CD4-positive, alpha-beta T cell treated with Interferon gamma for 1 hour (primary cell): ENCODE data around the gene NAA38.
"Not testable (repeated sequence)": the region's sequence is repeated elsewhere in the genome, so short reads cannot be mapped to it uniquely, and the experiment has no call there.

Experiments used
- DNase-seq: peaks from one replicate; pipeline ENCODE4 v3.0.0-alpha.2; 2020

Gene NAA38

DNA sequence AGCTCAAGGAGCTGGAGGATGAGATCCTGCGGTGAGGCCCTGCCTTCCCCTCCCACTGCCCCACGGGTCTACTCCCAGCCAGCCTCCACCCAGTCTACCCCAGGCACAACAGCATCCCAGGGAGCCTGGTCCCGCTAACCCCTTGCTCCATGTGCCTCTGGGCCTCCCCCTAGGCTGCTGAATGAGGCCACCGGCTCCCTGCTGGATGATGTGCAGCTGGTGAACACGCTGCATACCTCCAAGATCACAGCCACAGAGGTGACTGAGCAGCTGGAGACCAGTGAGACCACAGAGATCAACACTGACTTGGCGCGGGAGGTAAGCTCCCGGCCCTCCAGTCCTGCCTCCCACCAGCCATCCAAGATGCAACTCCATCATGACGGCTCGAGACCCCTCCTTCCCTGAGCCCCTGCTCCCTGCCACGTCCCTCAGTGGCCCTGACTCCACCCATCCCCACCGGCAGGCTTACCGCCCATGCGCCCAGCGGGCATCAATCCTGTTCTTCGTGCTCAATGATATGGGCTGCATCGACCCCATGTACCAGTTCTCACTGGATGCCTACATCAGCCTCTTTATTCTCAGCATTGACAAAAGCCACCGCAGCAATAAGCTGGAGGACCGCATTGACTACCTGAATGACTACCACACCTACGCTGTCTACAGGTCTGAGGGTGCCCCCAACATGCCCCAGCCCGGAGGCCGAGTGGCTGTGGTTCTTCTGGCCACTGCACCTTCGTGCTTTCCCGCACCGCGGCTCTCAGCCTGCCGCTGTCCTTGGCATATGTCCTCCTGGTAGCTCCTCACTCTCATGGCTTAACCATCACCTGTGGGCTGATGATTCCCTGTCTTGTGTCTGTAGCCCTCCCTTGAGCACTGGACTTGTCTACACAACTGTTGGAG lies 38.4 kb downstream of the NAA38 start:
- DNase-seq, result no peak

DNA sequence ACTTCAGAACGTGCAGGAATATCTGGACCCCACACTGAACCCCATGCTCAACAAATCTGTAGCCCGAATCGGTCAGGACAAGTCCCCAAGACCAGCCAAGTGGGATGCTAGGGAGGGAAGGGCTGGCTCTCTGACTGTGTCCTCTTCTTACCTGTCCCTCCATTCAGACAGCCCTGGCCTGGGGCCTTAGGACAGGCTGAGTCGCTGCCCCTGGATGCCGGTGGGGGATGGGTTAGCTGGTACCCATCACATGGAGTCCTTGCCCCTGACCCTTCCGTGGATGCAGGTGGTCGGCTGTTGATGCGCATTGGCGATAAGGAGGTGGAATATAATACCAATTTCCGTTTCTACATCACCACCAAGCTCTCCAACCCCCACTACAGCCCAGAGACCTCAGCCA lies 39.3 kb downstream of the NAA38 start:
- no peak for DNase-seq

DNA sequence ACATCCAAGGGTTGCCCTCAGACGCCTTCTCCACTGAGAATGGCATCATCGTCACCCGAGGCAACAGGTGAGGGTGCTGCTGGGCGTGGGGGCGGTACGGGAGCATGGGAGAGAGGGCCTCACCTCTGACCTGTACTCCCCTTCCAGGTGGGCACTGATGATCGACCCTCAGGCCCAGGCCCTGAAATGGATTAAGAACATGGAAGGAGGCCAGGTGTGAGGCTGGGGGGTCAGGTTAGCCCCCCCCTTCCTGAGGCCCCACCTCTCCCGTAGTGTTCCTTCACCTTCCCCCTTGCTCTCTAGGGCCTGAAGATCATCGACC lies 39.8 kb downstream of the NAA38 start:
- DNase-seq, result no peak

DNA sequence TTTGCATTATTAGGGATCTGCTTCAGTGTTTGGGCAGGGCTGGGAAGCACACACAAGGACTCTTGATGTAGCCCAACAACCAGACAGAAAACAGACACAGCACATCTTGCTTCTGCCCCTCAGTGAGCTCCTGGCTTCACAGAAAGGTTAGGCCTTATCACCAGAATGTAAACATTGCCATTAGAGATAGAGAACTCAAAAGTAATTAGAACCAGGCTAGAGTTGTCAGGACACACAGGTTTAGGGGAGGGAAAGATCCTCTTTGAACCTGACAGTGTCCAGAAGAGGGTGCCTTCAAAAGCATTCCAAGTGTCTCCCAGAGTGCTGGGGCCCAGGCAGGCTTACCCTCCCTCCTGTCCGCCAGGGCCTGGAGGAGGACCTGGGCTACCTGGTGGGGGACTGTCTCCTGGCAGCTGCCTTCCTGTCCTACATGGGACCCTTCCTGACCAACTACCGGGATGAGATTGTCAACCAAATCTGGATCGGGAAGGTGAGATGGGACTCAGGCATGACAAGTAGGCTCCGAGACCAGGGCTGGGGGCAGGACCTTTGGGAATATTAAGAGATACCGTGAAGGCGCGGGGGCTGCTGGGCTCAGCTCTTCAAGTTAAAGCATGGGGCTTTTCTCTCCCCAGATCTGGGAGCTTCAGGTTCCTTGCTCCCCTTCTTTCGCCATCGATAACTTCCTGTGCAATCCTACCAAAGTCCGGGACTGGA lies 40.3 kb downstream of the NAA38 start:
- DNase-seq, result no peak

DNA sequence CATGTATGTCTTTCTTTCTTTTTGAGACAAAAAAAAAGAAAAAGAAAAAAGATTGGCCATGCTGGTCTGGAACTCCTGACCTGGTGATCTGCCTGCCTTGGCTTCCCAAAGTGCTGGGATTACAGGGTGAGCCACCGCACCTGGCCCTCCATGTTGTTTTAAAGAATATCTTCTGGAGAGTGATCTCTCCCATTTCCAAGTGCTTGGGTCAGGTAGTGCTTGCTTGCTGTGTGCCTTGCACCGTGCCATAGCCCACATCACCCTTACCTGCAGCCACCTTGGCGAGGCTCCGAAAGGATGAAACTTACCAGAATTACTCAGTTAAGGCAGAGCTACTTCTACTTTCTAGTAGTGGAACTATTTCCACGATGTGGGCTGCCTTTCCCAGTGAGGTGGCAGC lies 42.4 kb downstream of the NAA38 start:
- DNase-seq, result no peak

DNA sequence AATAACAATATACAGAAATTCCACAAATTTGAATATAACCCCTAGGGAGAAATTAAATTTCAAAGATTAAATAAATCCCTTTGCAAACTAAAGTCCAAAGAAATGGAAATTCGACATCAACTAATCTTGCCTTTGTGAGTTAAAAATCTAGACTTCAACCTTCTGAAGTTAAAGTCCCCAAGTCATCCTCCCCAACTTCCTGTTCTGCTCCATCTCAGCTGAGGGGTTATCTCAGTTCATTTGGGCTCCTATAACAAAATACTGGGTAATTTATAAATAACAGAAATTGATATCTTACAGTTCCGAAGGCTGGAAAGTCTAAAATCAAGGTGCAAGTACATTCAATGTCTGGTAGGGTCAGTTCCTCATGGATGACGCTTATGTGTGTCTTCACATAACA lies 46.1 kb downstream of the NAA38 start:
- no peak for DNase-seq

DNA sequence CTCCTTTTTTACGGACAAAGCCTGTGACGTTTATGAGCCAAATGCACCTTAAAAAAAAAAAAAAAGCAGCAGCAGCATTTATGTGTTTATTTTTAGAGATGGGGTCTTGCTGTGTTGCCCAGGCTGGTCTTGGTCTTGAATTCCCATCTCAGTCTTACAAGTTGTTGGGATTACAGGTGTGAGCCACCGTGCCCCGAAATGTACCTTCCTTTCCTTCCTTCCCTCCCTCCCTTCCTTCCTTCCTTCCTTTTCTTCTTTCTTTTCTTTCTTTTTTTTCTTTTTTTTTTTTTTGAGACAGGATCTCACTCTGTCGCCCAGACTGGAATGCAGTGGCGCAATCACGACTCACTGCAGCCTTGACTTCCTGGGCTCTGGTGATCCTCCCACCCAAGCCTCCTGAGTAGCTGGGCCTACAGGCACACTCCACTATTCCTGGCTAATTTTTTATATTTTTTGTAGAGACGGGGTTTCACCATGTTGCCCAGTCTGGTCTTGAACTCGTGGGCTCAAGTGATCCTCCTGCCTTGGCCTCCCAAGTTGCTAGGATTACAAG lies 47.5 kb downstream of the NAA38 start:
- DNase-seq, result not testable (repeated sequence)

DNA sequence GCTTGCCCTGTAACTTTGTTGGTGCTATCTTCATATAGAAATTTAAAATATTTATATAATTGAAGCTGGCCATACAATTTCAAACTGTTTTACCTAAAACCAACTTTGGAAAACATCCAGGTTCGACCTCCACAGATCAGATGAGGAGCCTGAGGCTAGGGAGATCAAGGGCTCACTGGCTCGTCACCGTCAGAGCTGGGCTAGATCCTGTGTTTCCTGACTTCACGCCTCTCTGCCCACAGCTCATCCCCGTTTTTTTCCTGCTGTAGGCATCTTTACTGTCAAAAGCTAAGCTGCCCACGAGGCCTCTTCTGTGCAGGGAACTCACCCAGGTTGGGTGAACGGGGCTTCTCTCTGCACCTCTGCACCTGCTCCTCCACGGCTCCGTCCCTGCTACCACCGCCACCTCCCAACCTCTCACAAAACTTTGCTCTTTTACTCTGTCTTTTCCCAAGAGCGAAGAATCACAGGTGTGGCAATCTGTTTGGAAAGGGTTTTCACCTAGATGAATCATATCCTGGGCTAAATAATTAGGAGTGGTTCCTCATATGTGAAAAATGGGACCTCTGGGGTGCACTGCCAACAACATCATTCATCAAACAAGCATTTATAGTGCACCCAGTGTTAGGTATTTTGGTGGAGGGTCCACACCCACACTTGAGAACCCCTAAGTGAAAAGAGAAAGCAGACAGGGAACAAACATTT lies 48.1 kb downstream of the NAA38 start:
- DNase-seq, result no peak

DNA sequence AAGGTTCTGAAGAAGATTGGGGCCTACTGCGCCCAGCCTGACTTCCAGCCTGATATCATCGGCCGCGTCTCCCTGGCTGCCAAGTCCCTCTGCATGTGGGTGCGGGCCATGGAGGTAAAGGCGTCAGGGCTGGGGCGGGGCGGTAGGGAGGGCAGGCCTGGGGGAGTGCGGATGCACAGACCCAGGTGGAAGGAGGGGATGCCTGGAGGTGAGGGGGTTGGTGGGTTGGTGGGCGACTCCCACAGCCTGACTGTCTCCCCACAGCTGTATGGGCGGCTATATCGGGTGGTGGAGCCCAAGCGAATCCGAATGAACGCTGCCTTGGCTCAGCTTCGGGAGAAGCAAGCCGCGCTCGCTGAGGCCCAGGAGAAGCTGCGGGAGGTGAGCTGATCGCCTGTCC lies 50.2 kb downstream of the NAA38 start:
- DNase-seq, result no peak
